RWPE1 (cell line): Measurements from ENCODE around the gene HDAC7.

Source experiments
- CTCF ChIA-PET: fragments of 350-600 bp; sonication (Branson Sonifier 250); formaldehyde crosslinking; extraction: SDS; loops from one replicate; lab custom pipeline; 2021; lab: Yijun Ruan, JAX
- POLR2A ChIA-PET: fragments of 400-600 bp; formaldehyde crosslinking; extraction: SDS; loops from one replicate; lab custom pipeline; 2020; ENCODE audit warnings: antibody characterized with exemption; ENCODE audit not compliant: low non-redundant PET; lab: Yijun Ruan, JAX
- DNase-seq: peaks from one replicate; pipeline ENCODE4 v3.0.0; 2012; ENCODE audit warnings: low spot score
- H3K27ac ChIP-seq: fragments of 450-650 bp; 2 replicates; pipeline ENCODE4 v1.5.1; 2017
- CTCF ChIP-seq: fragments of 450-650 bp; conservative IDR thresholded peaks from 2 replicates; pipeline ENCODE4 v1.5.1; 2017; ENCODE audit warnings: low read depth, mild to moderate bottlenecking

HDAC7 gene

DNA sequence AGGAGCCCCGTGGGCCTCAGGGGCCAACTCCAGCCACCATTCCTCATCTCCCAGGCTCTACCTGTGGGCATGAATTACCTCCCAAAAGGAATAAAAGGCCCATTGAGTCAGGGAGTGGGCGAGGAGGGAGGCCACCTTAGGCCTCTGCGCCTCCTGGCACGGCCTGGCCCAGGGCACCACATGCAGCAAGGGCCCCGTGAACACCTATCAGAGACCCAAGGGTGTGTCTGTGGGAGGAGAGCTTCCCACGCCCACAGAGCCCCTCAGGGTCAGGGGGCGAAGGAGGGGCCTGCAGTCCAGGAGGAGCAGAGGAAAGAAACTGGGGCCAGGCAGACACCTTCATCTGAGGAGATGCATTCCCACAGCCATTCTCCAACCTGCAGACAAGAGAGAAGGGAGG is 73.2 kb downstream of the HDAC7 start:
- no peak for DNase-seq
- ChIA-PET CTCF (interaction anchor here (0.5 to 1.7 kb wide), 4 partner anchors 21 to 302 kb away, joined by 3 to 7 read pairs (median 5); partner anchors contain the start of gene SLC48A1), POLR2A (no interaction called here)
- no peak overlapping the region for H3K27ac ChIP-seq
- TF ChIP-seq CTCF, result no peak

GRCh38 chr12:47746073-47746472 is 73.6 kb downstream of the HDAC7 start:
- ChIA-PET POLR2A (no interaction called here), CTCF (interaction anchor here (0.6 to 5.8 kb wide), 2 partner anchors 21 to 302 kb away, joined by 3 to 101 read pairs; no protein-coding TSS in a partner anchor)
- DNase-seq, result no peak
- H3K27ac ChIP-seq, result no peak overlapping the region
- no peak for TF ChIP-seq CTCF

- no peak for DNase-seq
- CTCF ChIA-PET, result interaction anchor here (4.2 to 6.3 kb wide), 3 partner anchors 22 to 94 kb away, joined by 35 to 167 read pairs (median 101); partner anchors contain the start of gene SLC48A1
- H3K27ac ChIP-seq, result no peak overlapping the region
- POLR2A ChIA-PET, result no interaction called here
- no peak for TF ChIP-seq CTCF
These were observed 74.1 kb downstream of the HDAC7 start for GRCh38 chr12:47745485-47746041.

DNA sequence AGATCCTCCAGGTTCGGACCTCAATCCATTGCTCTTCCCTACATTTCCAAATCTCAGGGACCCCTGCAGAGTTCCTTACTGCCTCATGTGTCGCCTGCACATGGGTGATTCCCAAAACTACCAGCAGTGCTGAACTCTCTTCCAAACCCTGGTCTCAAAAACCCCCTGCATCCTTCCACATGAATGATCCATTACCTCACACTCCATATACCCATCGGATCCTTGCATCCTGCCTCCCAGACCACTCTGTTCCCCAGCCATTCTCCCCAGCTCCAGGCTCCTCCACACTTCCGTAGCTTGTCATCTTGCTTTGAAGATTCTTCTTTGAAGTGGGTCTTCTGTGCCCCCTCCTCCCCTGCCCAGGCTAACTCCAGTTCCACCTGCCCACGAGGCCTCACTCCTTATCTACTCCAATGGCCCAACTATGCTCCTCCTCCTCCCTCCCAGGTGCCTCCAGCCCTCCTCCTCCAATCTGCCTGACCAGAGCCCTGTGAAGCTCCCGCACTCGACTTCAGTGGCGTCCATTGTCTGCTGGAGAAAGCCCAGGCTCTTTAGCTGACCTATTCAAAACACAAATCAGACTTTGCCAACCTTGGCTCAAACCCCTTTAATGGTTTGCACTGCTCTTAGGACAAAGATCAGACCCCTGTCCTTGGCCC is 74.8 kb downstream of the HDAC7 start:
- no peak overlapping the region for H3K27ac ChIP-seq
- CTCF ChIA-PET, result interaction anchor here (1.3 to 6.3 kb wide), 6 partner anchors 10 to 94 kb away, joined by 6 to 167 read pairs (median 42); partner anchors contain the start of genes RAPGEF3 and SLC48A1
- POLR2A ChIA-PET, result interaction anchor here (1.2 kb wide), 1 partner anchor 38 kb away, joined by 3 read pairs; no protein-coding TSS in a partner anchor
- TF ChIP-seq CTCF, result no peak
- DNase-seq, result no peak

- DNase-seq, result peak; percentile 83
- peak; percentile 81 for TF ChIP-seq CTCF
- CTCF ChIA-PET, result interaction anchor here (0.5 to 6.3 kb wide), 16 partner anchors 10 to 672 kb away, joined by 3 to 167 read pairs (median 4); partner anchors contain the start of genes RAPGEF3 and SLC48A1
- POLR2A ChIA-PET, result interaction anchor here (1.2 kb wide), 1 partner anchor 39 kb away, joined by 3 read pairs; no protein-coding TSS in a partner anchor
- 0 out of 2 replicates have a peak overlapping the region, but pooled peaks have one; percentile 7 for H3K27ac ChIP-seq
These were observed 75.6 kb downstream of the HDAC7 start for GRCh38 chr12:47744005-47744651.
